Thoracic aorta (tissue), 2 donors: ENCODE data around the gene FAM184A. TPM values are rescaled to one million over a fixed set of nuclear protein-coding genes. Genes with fewer than 3 reads are reported as not detected.
"Not testable (repeated sequence)": the region's sequence is repeated elsewhere in the genome, so short reads cannot be mapped to it uniquely, and the experiment has no call there.

ENCODE experiments used
- ATAC-seq: fragments of 150-250 bp; one replicate; pipeline ENCODE4 v1.8.0; 2017; ENCODE audit warnings: low read depth; ENCODE audit not compliant: insufficient number of reproducible peaks, low FRiP score
- DNase-seq: peaks from one replicate; pipeline ENCODE4 v3.0.0-alpha.2; 2020; ENCODE audit warnings: low spot score
- H3K27ac ChIP-seq, 2 donors: fragments of 200-600 bp; sonication (generic); 1 replicate in 1 of 2; 2 replicates in 1 of 2; pipeline ENCODE4 v1.5.1; 2016; ENCODE audit warnings: mild to moderate bottlenecking in 2 of 2, moderate library complexity in 2 of 2
- H3K27me3 ChIP-seq: fragments of 200-600 bp; sonication (generic); replicated peaks from 2 replicates; pipeline ENCODE4 v1.6.0; 2016; ENCODE audit warnings: mild to moderate bottlenecking; ENCODE audit not compliant: insufficient read depth
- H3K36me3 ChIP-seq: fragments of 200-600 bp; sonication (generic); one replicate; pipeline ENCODE4 v1.5.1; 2016
- H3K4me1 ChIP-seq, 2 donors: fragments of 200-600 bp; sonication (generic); 1 replicate in 1 of 2; 2 replicates in 1 of 2; pipeline versions ENCODE4 v1.5.1 to v1.6.0; 2016; ENCODE audit warnings: low read depth in 2 of 2, mild to moderate bottlenecking in 1 of 2; ENCODE audit not compliant: control insufficient read depth in 1 of 2
- H3K4me3 ChIP-seq: fragments of 200-600 bp; sonication (generic); 2 replicates; pipeline ENCODE4 v1.5.1; 2016; ENCODE audit warnings: mild to moderate bottlenecking
- H3K9me3 ChIP-seq: fragments of 200-600 bp; sonication (generic); 2 replicates; pipeline ENCODE4 v1.5.1; 2016
- total RNA-seq, 2 donors: library from RNA; depleted of rRNA; stranded (reverse); fragments of >200 nt; gene quantifications; one replicate each; pipeline versions ENCODE4 v1.1.0 to v1.2.3, GENCODE V29; 2016
- TF ChIP-seq, protein P1 (sequence below): fragments of 200-600 bp; sonication (generic); IDR thresholded peaks from one replicate; pipeline ENCODE4 v1.5.1; 2019; ENCODE audit warnings: antibody characterized with exemption

Gene FAM184A
- total RNA-seq, 2 donors from 2014 or later, result 0.54 to 7.5 TPM

DNA sequence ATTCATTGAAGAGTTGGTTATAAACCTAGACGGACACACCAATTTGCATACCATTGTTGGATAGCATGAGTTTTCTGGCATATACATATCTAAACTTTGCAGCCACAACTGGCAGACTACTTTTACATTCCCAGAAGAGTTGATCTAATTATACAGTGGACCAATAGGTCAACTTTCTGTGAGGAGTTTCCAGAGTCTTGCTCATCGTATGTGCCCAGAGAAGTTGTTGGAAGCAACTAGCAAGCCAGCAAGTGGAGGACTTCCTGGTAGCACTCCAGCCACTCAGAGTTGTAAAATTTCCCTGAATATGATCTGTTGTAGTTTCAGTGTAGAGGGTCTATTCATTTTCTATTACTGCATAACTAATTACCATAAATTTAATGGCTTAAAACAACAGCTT is 47.1 kb upstream of the FAM184A start:
- H3K4me1 ChIP-seq, result peaks cover 0 to 16% of the 10 kb centered on the region in 2 donors
- H3K4me3 ChIP-seq, result no peak overlapping the region
- no peaks in the 10 kb centered on the region for H3K36me3 ChIP-seq
- no peaks in the 10 kb centered on the region for H3K27me3 ChIP-seq
- DNase-seq (no peak), ATAC-seq (no peak)
- TF ChIP-seq, protein P1, sequence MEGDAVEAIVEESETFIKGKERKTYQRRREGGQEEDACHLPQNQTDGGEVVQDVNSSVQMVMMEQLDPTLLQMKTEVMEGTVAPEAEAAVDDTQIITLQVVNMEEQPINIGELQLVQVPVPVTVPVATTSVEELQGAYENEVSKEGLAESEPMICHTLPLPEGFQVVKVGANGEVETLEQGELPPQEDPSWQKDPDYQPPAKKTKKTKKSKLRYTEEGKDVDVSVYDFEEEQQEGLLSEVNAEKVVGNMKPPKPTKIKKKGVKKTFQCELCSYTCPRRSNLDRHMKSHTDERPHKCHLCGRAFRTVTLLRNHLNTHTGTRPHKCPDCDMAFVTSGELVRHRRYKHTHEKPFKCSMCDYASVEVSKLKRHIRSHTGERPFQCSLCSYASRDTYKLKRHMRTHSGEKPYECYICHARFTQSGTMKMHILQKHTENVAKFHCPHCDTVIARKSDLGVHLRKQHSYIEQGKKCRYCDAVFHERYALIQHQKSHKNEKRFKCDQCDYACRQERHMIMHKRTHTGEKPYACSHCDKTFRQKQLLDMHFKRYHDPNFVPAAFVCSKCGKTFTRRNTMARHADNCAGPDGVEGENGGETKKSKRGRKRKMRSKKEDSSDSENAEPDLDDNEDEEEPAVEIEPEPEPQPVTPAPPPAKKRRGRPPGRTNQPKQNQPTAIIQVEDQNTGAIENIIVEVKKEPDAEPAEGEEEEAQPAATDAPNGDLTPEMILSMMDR, result no peak
- no peaks in the 10 kb centered on the region for H3K9me3 ChIP-seq
- no peak overlapping the region for H3K27ac ChIP-seq

DNA sequence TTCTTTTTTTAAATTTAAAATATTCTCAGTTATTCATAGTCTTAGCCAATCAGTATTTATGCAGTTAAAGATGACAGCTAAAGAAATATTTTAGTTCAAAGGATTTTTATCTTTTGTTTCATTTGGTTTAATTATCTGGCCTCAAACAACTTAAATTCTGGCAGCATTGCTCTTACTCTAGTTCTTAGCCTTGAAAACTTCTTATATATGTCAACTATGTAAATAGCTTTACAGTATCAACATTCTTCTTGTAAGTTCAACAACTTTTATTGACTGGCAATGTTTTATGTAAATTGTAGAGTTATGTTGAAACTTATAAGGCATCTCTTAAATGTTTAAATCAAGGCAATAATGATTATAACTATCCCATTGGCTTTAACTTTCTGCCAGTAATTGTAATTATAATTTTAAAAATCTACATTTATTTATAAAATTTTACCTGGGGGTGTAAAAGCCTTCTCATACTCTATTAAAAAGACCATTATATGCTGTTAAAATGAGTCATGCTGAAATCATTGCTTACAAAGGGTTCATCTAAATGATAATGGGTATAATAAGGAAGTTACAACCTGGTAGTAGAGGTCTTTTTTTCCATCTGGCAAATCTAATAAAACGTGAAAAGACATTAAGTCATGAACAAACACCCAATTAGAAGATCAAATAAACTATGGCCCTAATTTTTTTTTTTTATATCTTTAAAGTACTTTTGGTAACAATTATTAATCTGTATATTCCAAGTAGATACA is 45.8 kb upstream of the FAM184A start:
- DNase-seq (no peak), ATAC-seq (no peak)
- Histone ChIP-seq H3K36me3 (no peaks in the 10 kb centered on the region), H3K9me3 (no peaks in the 10 kb centered on the region), H3K27ac (no peak overlapping the region), H3K4me1 (peaks cover 0 to 15% of the 10 kb centered on the region in 2 donors), H3K4me3 (no peak overlapping the region), H3K27me3 (no peaks in the 10 kb centered on the region)
- TF ChIP-seq, protein P1, result no peak

DNA sequence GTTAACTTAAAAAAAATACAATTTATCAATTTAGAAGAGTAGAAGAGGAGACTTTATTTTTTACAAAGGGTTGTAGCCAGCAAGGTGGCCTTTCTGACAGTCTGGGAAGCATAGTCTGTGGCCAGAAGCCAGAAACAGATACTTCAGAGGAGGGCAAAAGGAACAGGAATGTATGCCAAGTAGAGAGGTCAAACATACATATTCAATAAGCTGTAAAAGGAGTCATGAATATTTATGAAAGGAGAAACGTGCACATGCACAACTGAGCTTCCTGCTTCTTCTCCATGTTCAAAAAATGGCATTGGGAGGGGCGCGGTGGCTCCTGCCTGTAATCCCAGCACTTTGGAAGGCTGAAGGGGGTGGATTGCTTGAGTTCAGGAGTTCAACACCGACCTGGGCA is 43.9 kb upstream of the FAM184A start:
- ATAC-seq, result no peak
- TF ChIP-seq, protein P1, result no peak

DNA sequence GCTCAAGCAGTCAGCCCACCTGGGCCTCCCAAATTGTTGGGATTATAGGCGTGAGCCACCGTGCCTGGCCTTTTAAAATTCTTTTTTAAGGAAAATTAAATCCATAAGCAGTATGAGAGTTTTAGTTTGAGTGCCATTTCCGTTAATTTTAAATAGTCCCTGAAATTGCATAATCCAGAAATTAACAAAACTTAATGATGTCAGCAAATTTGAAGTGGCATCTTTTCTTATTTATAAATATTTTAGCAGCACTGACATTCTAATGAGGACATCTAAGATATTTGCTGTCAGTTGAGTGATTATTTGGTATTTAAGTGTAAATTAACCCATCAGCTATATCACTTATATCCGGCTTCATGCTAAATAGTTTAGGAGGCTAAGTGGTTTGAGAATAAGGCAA is 42.9 kb upstream of the FAM184A start:
- Histone ChIP-seq H3K27ac (no peak overlapping the region), H3K9me3 (no peaks in the 10 kb centered on the region), H3K27me3 (no peaks in the 10 kb centered on the region), H3K4me1 (peaks cover 0 to 12% of the 10 kb centered on the region in 2 donors), H3K36me3 (no peaks in the 10 kb centered on the region), H3K4me3 (no peak overlapping the region)
- ATAC-seq (no peak), DNase-seq (no peak)
- TF ChIP-seq, protein P1, result no peak

More for the DNA sequence above, 43.9 kb upstream of the FAM184A start:
- no peak for DNase-seq
- Histone ChIP-seq H3K36me3 (no peaks in the 10 kb centered on the region), H3K27me3 (no peaks in the 10 kb centered on the region), H3K4me1 (peaks cover 0 to 12% of the 10 kb centered on the region in 2 donors), H3K4me3 (no peak overlapping the region), H3K27ac (no peak overlapping the region), H3K9me3 (no peaks in the 10 kb centered on the region)

- H3K36me3 ChIP-seq, result no peaks in the 10 kb centered on the region
- ATAC-seq, result peak; percentile 97
Observed at GRCh38 chr6:119119989-119120388, 41.5 kb upstream of the FAM184A start.

DNA sequence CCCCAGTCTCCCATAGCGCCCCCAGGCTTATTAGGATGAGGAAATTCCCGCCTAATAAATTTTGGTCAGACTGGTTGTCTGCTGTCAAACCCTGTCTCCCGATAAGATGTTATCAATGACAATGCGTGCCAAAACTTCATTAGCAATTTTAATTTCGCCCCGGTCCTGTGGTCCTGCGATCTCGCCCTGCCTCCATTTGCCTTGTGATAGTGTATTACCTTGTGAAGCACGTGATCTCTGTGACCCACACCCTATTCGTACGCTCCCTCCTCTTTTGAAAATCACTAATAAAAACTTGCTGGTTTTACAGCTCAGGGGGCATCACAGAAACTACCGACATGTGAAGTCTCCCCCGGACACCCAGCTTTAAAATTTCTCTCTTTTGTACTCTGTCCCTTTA is 40.6 kb upstream of the FAM184A start:
- H3K27ac ChIP-seq, H3K9me3 ChIP-seq, H3K4me3 ChIP-seq, H3K36me3 ChIP-seq, ATAC-seq, DNase-seq, H3K27me3 ChIP-seq: not testable (repeated sequence)
- H3K4me1 ChIP-seq, result peaks cover 0 to 12% of the 10 kb centered on the region in 2 donors

More at GRCh38 chr6:119119989-119120388, 41.5 kb upstream of the FAM184A start:
- TF ChIP-seq, protein P1, result no peak
- no peaks in the 10 kb centered on the region for H3K9me3 ChIP-seq
- no peak overlapping the region for H3K27ac ChIP-seq
- peaks cover 0 to 12% of the 10 kb centered on the region in 2 donors for H3K4me1 ChIP-seq
- H3K4me3 ChIP-seq, result no peak overlapping the region
- no peak for DNase-seq
- H3K27me3 ChIP-seq, result no peaks in the 10 kb centered on the region
